Naive B cell (primary cell): ENCODE data around the gene PEMT. TPM values are rescaled to one million over a fixed set of nuclear protein-coding genes. Genes with fewer than 3 reads are reported as not detected.

Experiments
- ATAC-seq, 2 donors: fragments of 150-1000 bp; cut with Tn5 transposase; 2 replicates each; pipeline ENCODE4 v1.10.0; 2021; ENCODE audit warnings: low read depth in 2 of 2, mild to moderate bottlenecking in 2 of 2, moderate library complexity in 2 of 2
- DNase-seq: peaks from one replicate; pipeline ENCODE4 v3.0.0; 2022
- H3K27ac Mint-ChIP-seq, 6 donors: one replicate each; pipeline ENCODE4 v1.8.0; 2020 to 2022; ENCODE audit warnings: mild to moderate bottlenecking in 6 of 6, mixed read lengths in 6 of 6, moderate library complexity in 5 of 6, inconsistent platforms in 2 of 6
- H3K27me3 Mint-ChIP-seq, 3 donors: one replicate each; pipeline ENCODE4 v1.8.0; 2021 to 2022; ENCODE audit warnings: mixed read lengths in 3 of 3, mild to moderate bottlenecking in 1 of 3
- H3K36me3 Mint-ChIP-seq, 2 donors: one replicate each; pipeline ENCODE4 v1.8.0; 2020 to 2022; ENCODE audit warnings: mixed read lengths in 2 of 2, inconsistent platforms in 1 of 2, mild to moderate bottlenecking in 1 of 2
- H3K4me1 Mint-ChIP-seq, 3 donors: one replicate each; pipeline ENCODE4 v1.8.0; 2020 to 2022; ENCODE audit warnings: mixed read lengths in 3 of 3, inconsistent platforms in 1 of 3, mild to moderate bottlenecking in 1 of 3, moderate library complexity in 1 of 3
- H3K4me3 Mint-ChIP-seq, 8 donors: one replicate each; pipeline ENCODE4 v1.8.0; 2020 to 2022; ENCODE audit warnings: mild to moderate bottlenecking in 8 of 8, mixed read lengths in 8 of 8, moderate library complexity in 8 of 8, inconsistent platforms in 2 of 8
- H3K9me3 Mint-ChIP-seq, 7 donors: one replicate each; pipeline ENCODE4 v1.8.0; 2020 to 2022; ENCODE audit warnings: mixed read lengths in 7 of 7, mild to moderate bottlenecking in 5 of 7, inconsistent platforms in 2 of 7, moderate library complexity in 1 of 7
- polyA plus RNA-seq, 6 donors: library from polyadenylated mRNA; unstranded; fragments of 300-500 nt; fragmentation: Illumina TruSeq; gene quantifications; one replicate each; pipeline ENCODE4 v1.2.3, GENCODE V29; 2021; ENCODE audit warnings: low read depth in 6 of 6

PEMT gene
- polyA plus RNA-seq, 6 donors from 2014 or later, result 16.3 to 28.0 (median 21.3) TPM

- no peak for DNase-seq
- Mint-ChIP-seq H3K27me3 (peaks cover 0 to 12% (median 6%) of the 10 kb centered on the region in 3 donors), H3K9me3 (peaks cover 0 to 6% (median 3%) of the 10 kb centered on the region in 7 donors), H3K27ac (peak overlapping the region in 1 of 6 donors; percentile 65), H3K4me1 (peaks cover 0 to 5% (median 0%) of the 10 kb centered on the region in 3 donors), H3K4me3 (no peak overlapping the region), H3K36me3 (peaks cover 0 to 8% of the 10 kb centered on the region in 2 donors)
- no peak for ATAC-seq
Observed at GRCh38 chr17:17463821-17464220, 127.7 kb downstream of the PEMT start.

GRCh38 chr17:17462048-17462824 is 129.3 kb downstream of the PEMT start:
- H3K9me3 Mint-ChIP-seq, result peaks cover 0 to 6% (median 3%) of the 10 kb centered on the region in 7 donors
- peaks cover 0 to 12% (median 5%) of the 10 kb centered on the region in 3 donors for H3K27me3 Mint-ChIP-seq
- no peak for DNase-seq
- ATAC-seq, result no peak
- H3K36me3 Mint-ChIP-seq, result peaks cover 0 to 8% of the 10 kb centered on the region in 2 donors
- no peak overlapping the region for H3K27ac Mint-ChIP-seq
- H3K4me1 Mint-ChIP-seq, result peaks cover 0 to 5% (median 0%) of the 10 kb centered on the region in 3 donors
- no peak overlapping the region for H3K4me3 Mint-ChIP-seq

GRCh38 chr17:17460038-17460437 is 131.5 kb downstream of the PEMT start:
- H3K27ac Mint-ChIP-seq, result peak overlapping the region in 1 of 6 donors; percentile 40
- H3K4me3 Mint-ChIP-seq, result no peak overlapping the region
- peaks cover 0 to 6% (median 3%) of the 10 kb centered on the region in 7 donors for H3K9me3 Mint-ChIP-seq
- DNase-seq, result no peak
- H3K4me1 Mint-ChIP-seq, result peaks cover 0 to 5% (median 0%) of the 10 kb centered on the region in 3 donors
- no peak for ATAC-seq
- H3K36me3 Mint-ChIP-seq, result peaks cover 0 to 8% of the 10 kb centered on the region in 2 donors
- peaks cover 0 to 8% (median 0%) of the 10 kb centered on the region in 3 donors for H3K27me3 Mint-ChIP-seq

GRCh38 chr17:17457680-17458079 is 133.8 kb downstream of the PEMT start:
- peaks cover 0 to 6% (median 3%) of the 10 kb centered on the region in 7 donors for H3K9me3 Mint-ChIP-seq
- peaks cover 0 to 4% (median 0%) of the 10 kb centered on the region in 3 donors for H3K27me3 Mint-ChIP-seq
- H3K27ac Mint-ChIP-seq, result no peak overlapping the region
- peaks cover 0 to 5% (median 0%) of the 10 kb centered on the region in 3 donors for H3K4me1 Mint-ChIP-seq
- H3K36me3 Mint-ChIP-seq, result peaks cover 0 to 8% of the 10 kb centered on the region in 2 donors
- no peak for ATAC-seq
- DNase-seq, result no peak
- no peak overlapping the region for H3K4me3 Mint-ChIP-seq

GRCh38 chr17:17456251-17456650 is 135.3 kb downstream of the PEMT start:
- no peak overlapping the region for H3K4me3 Mint-ChIP-seq
- peaks cover 0 to 4% (median 0%) of the 10 kb centered on the region in 3 donors for H3K27me3 Mint-ChIP-seq
- no peak overlapping the region for H3K27ac Mint-ChIP-seq
- H3K4me1 Mint-ChIP-seq, result peaks cover 0 to 5% (median 0%) of the 10 kb centered on the region in 3 donors
- ATAC-seq (no peak), DNase-seq (no peak)
- H3K36me3 Mint-ChIP-seq, result peaks cover 0 to 8% of the 10 kb centered on the region in 2 donors
- H3K9me3 Mint-ChIP-seq, result peaks cover 0 to 6% (median 3%) of the 10 kb centered on the region in 7 donors

Other genes starting within 250 kb of the PEMT start
- 10 to 100 TPM; 14.7 to 25.9 (median 18.5) TPM for gene MED9, start 114.7 kb downstream of the PEMT start, polyA plus RNA-seq
- gene RASD1, start 95.3 kb downstream of the PEMT start, polyA plus RNA-seq, result under 1 TPM in 2 of 6 donors, not detected in 4; 0.21 to 0.27 TPM
- gene RAI1, start 89.8 kb upstream of the PEMT start, polyA plus RNA-seq, result 1 to 10 TPM; 1.9 to 3.8 (median 2.6) TPM
- gene SREBF1, start 245.3 kb upstream of the PEMT start, polyA plus RNA-seq, result 10 to 100 TPM in 1 of 6 donors, 1 to 10 TPM in 5; 4.8 to 10.0 (median 5.4) TPM